Common myeloid progenitor, CD34-positive (primary cell): ENCODE data around the gene ZDHHC14.

Experiments
- CTCF ChIA-PET: fragments of 350-600 bp; sonication (Branson Sonifier 250); formaldehyde crosslinking; loops from one replicate; lab custom pipeline; 2021; ENCODE audit warnings: antibody characterized with exemption; lab: Charles Lee
- POLR2A ChIA-PET: fragments of 350-600 bp; sonication (Branson Sonifier 250); formaldehyde crosslinking; loops from one replicate; lab custom pipeline; 2021; ENCODE audit warnings: antibody characterized with exemption; lab: Charles Lee
- DNase-seq, 3 donors: peaks; one replicate each; pipeline versions ENCODE4 v3.0.0 to v3.0.0-alpha.2; 2013
- H3K27ac ChIP-seq, 2 experiments: 1 replicate in 1 of 2; 2 replicates in 1 of 2; pipeline ENCODE4 v1.7.0; 2013; ENCODE audit warnings: inconsistent platforms in 2 of 2, low read length in 2 of 2, mild to moderate bottlenecking in 2 of 2, low read depth in 1 of 2, moderate library complexity in 1 of 2; ENCODE audit not compliant: severe bottlenecking in 2 of 2, insufficient read depth in 1 of 2, poor library complexity in 1 of 2
- H3K27me3 ChIP-seq, 5 experiments: replicated peaks in 2 of 5; 1 replicate in 3 of 5; 2 replicates in 2 of 5; pipeline versions ENCODE4 v1.6.1 to v1.7.0; 2013; ENCODE audit warnings: low read length in 4 of 5, mild to moderate bottlenecking in 2 of 5, moderate library complexity in 2 of 5, inconsistent platforms in 1 of 5; ENCODE audit not compliant: insufficient read depth in 5 of 5, control insufficient read depth in 4 of 5
- H3K36me3 ChIP-seq, 4 experiments: 1 replicate in 2 of 4; 2 replicates in 2 of 4; pipeline versions ENCODE4 v1.6.1 to v1.7.0; 2013; ENCODE audit warnings: low read length in 3 of 4, control low read depth in 1 of 4, mild to moderate bottlenecking in 1 of 4; ENCODE audit not compliant: control insufficient read depth in 4 of 4, insufficient read depth in 4 of 4
- H3K4me1 ChIP-seq, 4 experiments: 1 replicate in 3 of 4; 2 replicates in 1 of 4; pipeline versions ENCODE4 v1.6.1 to v1.7.1; 2013; ENCODE audit warnings: low read length in 3 of 4, mild to moderate bottlenecking in 3 of 4, control low read depth in 1 of 4, inconsistent platforms in 1 of 4, moderate library complexity in 1 of 4; ENCODE audit not compliant: control insufficient read depth in 4 of 4, insufficient read depth in 4 of 4; ENCODE audit errors: control extremely low read depth in 1 of 4
- H3K4me3 ChIP-seq, 7 experiments: 1 replicate in 4 of 7; 2 replicates in 3 of 7; pipeline versions ENCODE4 v1.5.1 to v1.7.0; 2013; ENCODE audit warnings: mild to moderate bottlenecking in 7 of 7, low read length in 6 of 7, moderate library complexity in 6 of 7, inconsistent platforms in 2 of 7, low read depth in 2 of 7, control low read depth in 1 of 7; ENCODE audit not compliant: insufficient read depth in 4 of 7, control insufficient read depth in 1 of 7; ENCODE audit errors: extremely low read depth in 1 of 7
- H3K9me3 ChIP-seq, 5 experiments: 1 replicate in 4 of 5; 2 replicates in 1 of 5; pipeline versions ENCODE4 v1.6.1 to v1.7.1; 2013; ENCODE audit warnings: low read length in 4 of 5, mild to moderate bottlenecking in 2 of 5, inconsistent platforms in 1 of 5, low read depth in 1 of 5, moderate library complexity in 1 of 5; ENCODE audit not compliant: control insufficient read depth in 4 of 5, insufficient read depth in 2 of 5; ENCODE audit errors: control extremely low read depth in 1 of 5
- WGBS: methylation state at CpG from one replicate; pipeline ENCODE4 v1.1.5; 2013; ENCODE audit not compliant: insufficient coverage; 5-methylcytosine and 5-hydroxymethylcytosine counted together

The ZDHHC14 gene

DNA sequence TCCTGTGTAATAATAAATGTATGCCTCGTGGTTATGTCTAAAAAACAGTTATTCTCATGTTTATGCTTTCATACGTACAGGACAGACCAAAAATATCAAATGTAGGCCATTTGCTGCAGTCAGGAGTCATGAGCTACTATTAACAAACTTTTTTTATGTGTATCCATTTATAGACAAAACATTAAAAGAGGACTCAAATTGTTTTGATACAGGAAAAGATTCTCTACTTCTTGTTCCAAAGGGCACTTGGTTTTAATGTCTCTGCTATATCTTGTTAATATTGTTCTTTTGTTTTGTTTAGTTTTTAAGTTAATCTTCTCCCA lies 155.2 kb downstream of the ZDHHC14 start:
- ChIA-PET CTCF (interaction anchor here (1.4 to 1.5 kb wide), 2 partner anchors 10 to 17 kb away, joined by 4 to 6 read pairs; no protein-coding TSS in a partner anchor), POLR2A (no interaction called here)
- Histone ChIP-seq H3K27me3 (no peaks in the 10 kb centered on the region), H3K9me3 (no peaks in the 10 kb centered on the region), H3K27ac (peak overlapping the region; percentile 13 to 44), H3K4me1 (peaks cover 11 to 60% (median 27%) of the 10 kb centered on the region in 4 experiments), H3K4me3 (peak overlapping the region in 2 of 7 experiments; percentile 30 to 42), H3K36me3 (no peaks in the 10 kb centered on the region)
- WGBS: no CpG with 5 or more reads among the region's 2 CpGs
- no peak for DNase-seq

DNA sequence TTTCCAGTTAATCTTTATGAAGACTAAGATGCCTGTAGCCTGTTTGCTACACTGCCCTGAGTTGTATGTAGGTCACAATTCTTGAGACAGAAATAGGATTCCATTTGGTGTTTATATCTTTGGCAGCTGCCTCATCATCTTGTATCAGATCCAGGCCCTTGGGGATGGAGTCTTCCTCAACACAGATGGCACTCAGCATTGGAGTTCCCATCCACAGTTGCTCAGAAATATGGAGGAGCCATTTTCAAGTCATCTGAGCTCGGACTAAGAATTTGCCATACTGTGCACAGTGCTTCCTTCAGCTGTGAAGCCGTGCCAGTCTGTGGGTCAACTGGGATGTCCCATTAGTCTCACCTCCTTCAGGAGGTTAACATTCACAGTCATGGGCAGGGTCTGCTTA lies 156.6 kb downstream of the ZDHHC14 start:
- ChIA-PET CTCF (interaction anchor here (0.7 to 1.4 kb wide), 4 partner anchors 16 to 365 kb away, joined by 3 read pairs; no protein-coding TSS in a partner anchor), POLR2A (no interaction called here)
- 95% methylated on average over 2 of the region's 2 CpGs for WGBS
- Histone ChIP-seq H3K9me3 (no peaks in the 10 kb centered on the region), H3K27me3 (no peaks in the 10 kb centered on the region), H3K36me3 (no peaks in the 10 kb centered on the region), H3K27ac (no peak overlapping the region), H3K4me3 (no peak overlapping the region), H3K4me1 (peaks cover 11 to 60% (median 27%) of the 10 kb centered on the region in 4 experiments)
- DNase-seq: no peak

DNA sequence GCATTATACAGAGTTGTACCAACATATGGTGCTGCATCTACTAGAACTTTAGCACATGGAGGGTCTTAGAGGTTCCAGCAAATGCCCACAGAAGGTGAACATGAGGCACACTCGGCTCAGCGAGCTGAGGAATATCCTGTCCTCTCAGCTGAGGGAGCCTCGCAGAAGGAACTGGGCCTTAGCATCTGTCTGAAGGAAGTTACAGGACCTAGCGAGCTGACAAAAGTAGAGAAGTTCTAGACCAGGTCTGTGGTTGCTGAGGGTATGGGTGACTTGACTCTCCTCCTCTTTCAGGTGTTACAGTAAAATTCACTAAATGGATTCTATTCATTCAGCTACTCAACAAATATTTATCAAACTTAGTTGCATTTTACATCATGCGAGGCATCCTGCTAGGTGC lies 157.2 kb downstream of the ZDHHC14 start:
- CTCF ChIA-PET: interaction anchor here (0.8 to 1.8 kb wide), 4 partner anchors 8 to 58 kb away, joined by 3 to 5 read pairs (median 3); no protein-coding TSS in a partner anchor
- WGBS: 55% methylated on average over 5 of the region's 5 CpGs

DNA sequence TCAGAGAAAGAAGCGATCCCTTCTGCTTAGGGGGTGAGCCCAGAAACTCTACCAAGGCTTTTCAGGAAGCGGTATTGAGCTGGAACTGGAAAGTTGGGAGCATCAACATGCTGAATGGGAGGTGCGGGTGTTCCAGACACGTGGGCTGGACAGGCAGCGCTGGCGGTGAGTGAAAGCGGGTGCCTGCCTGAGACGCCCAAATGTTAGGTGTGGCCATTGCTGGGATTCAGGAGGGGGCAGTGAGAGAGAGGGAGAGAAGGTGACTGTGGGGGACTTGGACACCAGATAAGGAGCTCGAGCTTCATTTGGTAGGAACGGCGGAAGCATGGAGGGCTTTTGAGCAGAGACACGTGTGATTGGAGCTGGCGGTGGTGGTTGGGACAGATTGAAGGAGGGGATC lies 157.7 kb downstream of the ZDHHC14 start:
- ChIA-PET CTCF (interaction anchor here (1.4 to 1.8 kb wide), 2 partner anchors 9 to 17 kb away, joined by 3 to 5 read pairs; no protein-coding TSS in a partner anchor), POLR2A (interaction anchor here (0.6 kb wide), 1 partner anchor 77 kb away, joined by 3 read pairs; no protein-coding TSS in a partner anchor)
- Histone ChIP-seq H3K4me3 (no peak overlapping the region), H3K4me1 (peaks cover 11 to 53% (median 27%) of the 10 kb centered on the region in 4 experiments), H3K9me3 (no peaks in the 10 kb centered on the region), H3K36me3 (peaks cover 0 to 4% (median 2%) of the 10 kb centered on the region in 4 experiments), H3K27me3 (no peaks in the 10 kb centered on the region), H3K27ac (no peak overlapping the region)
- 92% methylated on average over 11 of the region's 13 CpGs for WGBS
- DNase-seq: no peak

More for the DNA sequence above, 157.2 kb downstream of the ZDHHC14 start:
- Histone ChIP-seq H3K27ac (no peak overlapping the region), H3K27me3 (no peaks in the 10 kb centered on the region), H3K9me3 (no peaks in the 10 kb centered on the region), H3K4me3 (no peak overlapping the region), H3K4me1 (peaks cover 11 to 59% (median 27%) of the 10 kb centered on the region in 4 experiments), H3K36me3 (no peaks in the 10 kb centered on the region)
- POLR2A ChIA-PET: interaction anchor here (0.6 kb wide), 1 partner anchor 76 kb away, joined by 3 read pairs; no protein-coding TSS in a partner anchor
- peak in 1 of 3 donors; percentile 26 for DNase-seq

DNA sequence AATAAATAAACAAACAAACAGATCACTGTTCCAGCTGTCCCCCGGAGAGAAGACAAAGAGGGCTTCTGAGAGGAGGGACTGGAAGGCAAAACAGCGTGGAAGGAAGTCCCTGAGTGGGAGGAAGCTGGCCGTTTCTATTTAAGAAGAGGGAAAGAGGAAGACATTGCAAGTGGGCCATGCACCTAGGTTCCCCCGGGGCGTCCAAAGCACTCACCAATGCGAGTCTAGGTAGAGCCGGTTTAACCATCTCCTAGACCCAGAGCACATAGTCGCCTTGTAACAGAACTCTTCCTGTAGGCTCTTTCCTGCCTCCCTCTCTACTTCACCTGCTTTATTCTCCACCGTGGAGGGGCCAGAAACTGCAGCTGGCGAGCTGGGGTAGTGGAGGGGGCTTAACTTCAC lies 158.4 kb downstream of the ZDHHC14 start:
- 52% methylated on average over 7 of the region's 10 CpGs for WGBS
- Histone ChIP-seq H3K36me3 (peaks cover 0 to 4% (median 2%) of the 10 kb centered on the region in 4 experiments), H3K27ac (no peak overlapping the region), H3K27me3 (no peaks in the 10 kb centered on the region), H3K4me1 (peaks cover 11 to 52% (median 27%) of the 10 kb centered on the region in 4 experiments), H3K4me3 (no peak overlapping the region), H3K9me3 (no peaks in the 10 kb centered on the region)
- CTCF ChIA-PET: interaction anchor here (1.8 kb wide), 1 partner anchor 10 kb away, joined by 5 read pairs; no protein-coding TSS in a partner anchor
- POLR2A ChIA-PET: no interaction called here
- no peak for DNase-seq

DNA sequence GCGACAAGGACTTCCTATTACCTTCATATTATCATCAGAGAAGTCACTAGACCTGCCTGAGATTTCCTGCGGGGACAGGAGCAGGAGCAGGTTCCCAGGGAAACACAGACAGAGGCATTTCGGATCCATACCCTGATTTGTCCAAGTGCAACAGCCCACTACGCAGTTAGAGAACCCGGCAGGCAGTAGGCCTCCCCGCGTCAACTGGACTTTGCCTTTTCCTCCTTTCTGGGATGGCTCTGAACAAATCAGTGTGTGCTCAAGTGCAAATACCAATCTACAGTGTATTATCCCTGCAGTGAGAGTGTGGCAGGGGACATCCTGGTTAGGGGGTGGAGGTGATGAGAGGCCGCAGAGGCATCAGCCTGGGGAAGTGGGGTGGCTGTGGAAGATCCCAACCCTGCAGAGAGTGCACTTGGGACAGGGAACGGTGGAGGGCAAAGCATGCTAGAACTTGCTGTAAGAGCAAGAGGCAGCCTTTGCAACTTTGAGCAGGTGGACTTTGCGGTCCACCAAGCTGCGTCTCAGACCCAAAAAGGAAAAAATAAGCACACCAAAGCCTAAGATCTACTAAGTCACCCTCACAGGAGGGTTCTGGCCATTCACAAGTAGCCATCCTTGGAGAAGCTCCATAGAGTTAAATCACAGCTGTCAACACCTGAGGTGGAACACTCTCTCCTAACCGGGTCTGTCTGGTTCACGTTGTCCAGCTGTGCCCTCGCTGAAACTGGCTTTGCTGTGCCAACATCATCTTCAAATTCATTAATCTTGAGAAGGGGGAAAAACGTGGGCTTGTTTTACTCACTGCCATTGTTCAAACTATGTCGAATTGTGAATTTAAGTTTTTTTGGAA lies 159.1 kb downstream of the ZDHHC14 start:
- CTCF ChIA-PET: interaction anchor here (0.6 to 0.9 kb wide), 2 partner anchors 12 to 80 kb away, joined by 3 to 5 read pairs; no protein-coding TSS in a partner anchor

More for the DNA sequence above, 159.1 kb downstream of the ZDHHC14 start:
- no peak overlapping the region for H3K4me3 ChIP-seq
- POLR2A ChIA-PET: no interaction called here
- DNase-seq: no peak
- H3K36me3 ChIP-seq: peaks cover 0 to 4% (median 3%) of the 10 kb centered on the region in 4 experiments
- 98% methylated on average over 14 of the region's 16 CpGs for WGBS
- no peak overlapping the region for H3K27ac ChIP-seq
- H3K4me1 ChIP-seq: peaks cover 11 to 47% (median 25%) of the 10 kb centered on the region in 4 experiments
- H3K27me3 ChIP-seq: no peaks in the 10 kb centered on the region
- H3K9me3 ChIP-seq: no peaks in the 10 kb centered on the region
